ENCODE data around the gene FLT1. TPM values are rescaled to one million over a fixed set of nuclear protein-coding genes. Genes with fewer than 3 reads are reported as not detected.

FLT1 gene
- total RNA-seq, 2 donors from 2014 or later: 3.2 to 10.3 TPM

DNA sequence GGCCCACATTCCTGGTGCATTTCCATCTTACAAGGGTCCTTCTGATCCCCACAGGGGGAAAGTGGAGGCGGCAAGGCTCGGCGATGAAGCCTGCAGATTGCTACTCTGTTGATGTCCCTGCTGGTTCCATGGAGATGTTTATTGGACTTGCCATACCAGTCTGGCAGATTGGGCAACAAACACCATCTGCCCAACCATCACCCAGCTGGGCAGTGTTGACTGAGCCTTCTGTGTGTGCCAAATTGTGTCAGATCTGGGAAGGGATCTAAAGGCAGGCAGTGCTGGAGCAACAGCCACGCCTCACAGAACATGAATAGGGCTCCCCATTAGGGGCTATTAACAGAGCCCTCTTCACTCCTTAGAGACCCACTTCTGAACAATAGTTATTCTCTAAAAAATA, 35.0 kb downstream of the FLT1 start:
- H3K36me3 Mint-ChIP-seq (ENCODE audit: low read depth): peaks cover 13% of the 10 kb centered on the region
- no peaks in the 10 kb centered on the region for H3K27me3 ChIP-seq (ENCODE audit: control insufficient read depth, insufficient read depth, low read length, poor library complexity, severe bottlenecking)
- no peak overlapping the region for H3K27ac Mint-ChIP-seq

DNA sequence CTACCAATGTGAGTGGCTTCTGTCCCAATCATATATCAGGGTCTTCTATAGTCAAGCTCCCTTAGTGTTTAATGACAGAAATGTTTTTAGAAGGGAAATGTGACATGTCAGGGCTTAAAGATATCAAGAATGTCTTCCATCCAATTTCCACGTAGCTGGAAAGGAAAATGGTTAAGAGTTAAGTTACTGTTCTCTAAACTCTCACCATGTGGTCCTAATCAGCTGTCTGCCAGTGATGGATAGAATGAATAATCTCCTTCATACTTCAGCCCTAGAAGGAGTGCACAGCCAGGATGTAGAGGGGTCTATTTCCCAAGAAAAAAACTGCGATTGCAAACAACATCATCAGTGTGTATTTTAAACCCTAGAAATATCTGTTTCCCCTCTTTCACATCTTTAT, 36.3 kb downstream of the FLT1 start:
- peaks cover 15% of the 10 kb centered on the region for H3K36me3 Mint-ChIP-seq (ENCODE audit: low read depth)
- no peak overlapping the region for H3K27ac ChIP-seq (ENCODE audit: low read depth, low read length)
- no peak overlapping the region for H3K9ac ChIP-seq (ENCODE audit: extremely low read depth, low read length, poor library complexity, severe bottlenecking)
- no peaks in the 10 kb centered on the region for H3K27me3 ChIP-seq (ENCODE audit: control insufficient read depth, insufficient read depth, low read length, poor library complexity, severe bottlenecking)
- no peaks in the 10 kb centered on the region for H3K4me1 ChIP-seq (ENCODE audit: control insufficient read depth, insufficient read depth, low read length)
- H3K9me3 ChIP-seq (ENCODE audit: control insufficient read depth, low read length): no peaks in the 10 kb centered on the region
- H3K27ac Mint-ChIP-seq: no peak overlapping the region
- no peaks in the 10 kb centered on the region for H3K27me3 Mint-ChIP-seq (ENCODE audit: insufficient read depth)
- no peak overlapping the region for H3K4me3 ChIP-seq (ENCODE audit: low read length)
- H3K36me3 ChIP-seq (ENCODE audit: control insufficient read depth, insufficient read depth, low read length): no peaks in the 10 kb centered on the region
- no peak for DNase-seq
- 76 to 100% methylated on average over 1 to 2 of the region's 2 CpGs for WGBS, 2 experiments (ENCODE audit: insufficient coverage in 1 of 2, insufficient read length in 1 of 2)
- H3K4me1 Mint-ChIP-seq: peaks cover 11% of the 10 kb centered on the region
- TF ChIP-seq, protein P1, sequence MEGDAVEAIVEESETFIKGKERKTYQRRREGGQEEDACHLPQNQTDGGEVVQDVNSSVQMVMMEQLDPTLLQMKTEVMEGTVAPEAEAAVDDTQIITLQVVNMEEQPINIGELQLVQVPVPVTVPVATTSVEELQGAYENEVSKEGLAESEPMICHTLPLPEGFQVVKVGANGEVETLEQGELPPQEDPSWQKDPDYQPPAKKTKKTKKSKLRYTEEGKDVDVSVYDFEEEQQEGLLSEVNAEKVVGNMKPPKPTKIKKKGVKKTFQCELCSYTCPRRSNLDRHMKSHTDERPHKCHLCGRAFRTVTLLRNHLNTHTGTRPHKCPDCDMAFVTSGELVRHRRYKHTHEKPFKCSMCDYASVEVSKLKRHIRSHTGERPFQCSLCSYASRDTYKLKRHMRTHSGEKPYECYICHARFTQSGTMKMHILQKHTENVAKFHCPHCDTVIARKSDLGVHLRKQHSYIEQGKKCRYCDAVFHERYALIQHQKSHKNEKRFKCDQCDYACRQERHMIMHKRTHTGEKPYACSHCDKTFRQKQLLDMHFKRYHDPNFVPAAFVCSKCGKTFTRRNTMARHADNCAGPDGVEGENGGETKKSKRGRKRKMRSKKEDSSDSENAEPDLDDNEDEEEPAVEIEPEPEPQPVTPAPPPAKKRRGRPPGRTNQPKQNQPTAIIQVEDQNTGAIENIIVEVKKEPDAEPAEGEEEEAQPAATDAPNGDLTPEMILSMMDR (conservative IDR thresholded peaks at IDR 0.05): no peak
- no peaks in the 10 kb centered on the region for H3K9me3 Mint-ChIP-seq
- no peak overlapping the region for H3K4me3 Mint-ChIP-seq

More for the DNA sequence above, 35.0 kb downstream of the FLT1 start:
- peaks cover 11% of the 10 kb centered on the region for H3K4me1 Mint-ChIP-seq
- Histone ChIP-seq H3K9ac (ENCODE audit: extremely low read depth, low read length, poor library complexity, severe bottlenecking) (no peak overlapping the region), H3K4me1 (ENCODE audit: control insufficient read depth, insufficient read depth, low read length) (no peaks in the 10 kb centered on the region), H3K27ac (ENCODE audit: low read depth, low read length) (no peak overlapping the region), H3K36me3 (ENCODE audit: control insufficient read depth, insufficient read depth, low read length) (no peaks in the 10 kb centered on the region), H3K4me3 (ENCODE audit: low read length) (no peak overlapping the region), H3K9me3 (ENCODE audit: control insufficient read depth, low read length) (no peaks in the 10 kb centered on the region)
- 97% methylated on average over 4 of the region's 4 CpGs; no CpG with 5 or more reads in 1 of the 2 experiments for WGBS, 2 experiments (ENCODE audit: insufficient coverage in 1 of 2, insufficient read length in 1 of 2)
- TF ChIP-seq, protein P1 (conservative IDR thresholded peaks at IDR 0.05): no peak
- no peak for DNase-seq
- H3K9me3 Mint-ChIP-seq: no peaks in the 10 kb centered on the region
- no peak overlapping the region for H3K4me3 Mint-ChIP-seq
- H3K27me3 Mint-ChIP-seq (ENCODE audit: insufficient read depth): no peaks in the 10 kb centered on the region

DNA sequence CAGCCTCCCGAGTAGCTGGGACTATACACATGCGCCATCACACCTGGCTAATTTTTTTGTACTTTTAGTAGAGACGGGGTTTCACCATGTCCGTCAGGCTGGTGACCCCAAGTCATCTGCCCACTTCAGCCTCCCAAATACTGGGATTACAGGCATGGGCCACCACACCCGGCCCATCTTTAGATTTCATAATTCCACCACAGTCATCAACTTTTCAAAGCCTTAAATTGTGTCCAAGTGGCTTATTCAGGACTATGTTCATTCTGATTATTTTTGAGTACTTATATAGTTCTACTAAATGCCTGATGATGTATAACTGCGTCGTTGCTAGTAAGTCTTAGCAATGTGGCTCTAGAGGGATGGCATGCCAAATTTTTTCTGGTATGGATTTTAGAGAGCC, 36.9 kb downstream of the FLT1 start:
- H3K9me3 ChIP-seq (ENCODE audit: control insufficient read depth, low read length): no peaks in the 10 kb centered on the region
- H3K36me3 ChIP-seq (ENCODE audit: control insufficient read depth, insufficient read depth, low read length): no peaks in the 10 kb centered on the region
- no peak overlapping the region for H3K9ac ChIP-seq (ENCODE audit: extremely low read depth, low read length, poor library complexity, severe bottlenecking)
- Mint-ChIP-seq H3K27me3 (ENCODE audit: insufficient read depth) (no peaks in the 10 kb centered on the region), H3K27ac (no peak overlapping the region), H3K4me3 (no peak overlapping the region), H3K4me1 (peaks cover 11% of the 10 kb centered on the region), H3K36me3 (ENCODE audit: low read depth) (peaks cover 16% of the 10 kb centered on the region), H3K9me3 (no peaks in the 10 kb centered on the region)
- DNase-seq: no peak
- H3K27me3 ChIP-seq (ENCODE audit: control insufficient read depth, insufficient read depth, low read length, poor library complexity, severe bottlenecking): no peaks in the 10 kb centered on the region
- H3K4me1 ChIP-seq (ENCODE audit: control insufficient read depth, insufficient read depth, low read length): no peaks in the 10 kb centered on the region
- TF ChIP-seq, protein P1 (conservative IDR thresholded peaks at IDR 0.05): no peak
- no peak overlapping the region for H3K27ac ChIP-seq (ENCODE audit: low read depth, low read length)
- 90 to 92% methylated on average over 2 to 7 of the region's 7 CpGs for WGBS, 2 experiments (ENCODE audit: insufficient coverage in 1 of 2, insufficient read length in 1 of 2)
- no peak overlapping the region for H3K4me3 ChIP-seq (ENCODE audit: low read length)
